ENCODE data around the gene EFNA1.

- TF ChIP-seq CTCF (IDR thresholded peaks at IDR 0.05) (no peak), USF1 (CRISPR knock-in tag; IDR thresholded peaks at IDR 0.05) (no peak), ZNF425 (CRISPR knock-in tag; conservative IDR thresholded peaks at IDR 0.05) (no peak), IRF2 (CRISPR knock-in tag; IDR thresholded peaks at IDR 0.05; ENCODE audit: borderline replicate concordance, low read depth) (no peak), CREM (CRISPR knock-in tag; IDR thresholded peaks at IDR 0.05) (no peak), USF2 (CRISPR knock-in tag; IDR thresholded peaks at IDR 0.05) (no peak), IRF1 (CRISPR knock-in tag; IDR thresholded peaks at IDR 0.05) (no peak), ELF4 (CRISPR knock-in tag; IDR thresholded peaks at IDR 0.05; ENCODE audit: low read depth) (no peak), ZNF532 (CRISPR knock-in tag; IDR thresholded peaks at IDR 0.05; ENCODE audit: borderline replicate concordance) (no peak), NFYB (CRISPR knock-in tag; conservative IDR thresholded peaks at IDR 0.05; ENCODE audit: low read depth) (no peak)
Observed at GRCh38 chr1:155168456-155169210, 41.0 kb downstream of the EFNA1 start.

Data from WTC11 (cell line).